Kidney (tissue), 14 donors: Measurements from ENCODE around the gene PITPNC1. TPM values are rescaled to one million over a fixed set of nuclear protein-coding genes. Genes with fewer than 3 reads are reported as not detected.

Experiments
- DNase-seq, 5 donors: peaks; one replicate each; pipeline ENCODE4 v3.0.0-alpha.2; 2013 to 2020
- FAIRE-seq: peaks from 2 replicates; lab custom pipeline; 2012; peaks lifted over from hg19 to GRCh38; lab: Jason Lieb, UNC
- H3K27ac ChIP-seq, 2 donors: one replicate each; pipeline ENCODE4 v1.7.0; 2013; ENCODE audit warnings: low read depth in 2 of 2, low read length in 2 of 2, inconsistent platforms in 1 of 2
- H3K27me3 ChIP-seq: one replicate; pipeline ENCODE4 v1.7.1; 2013; ENCODE audit warnings: low read length, inconsistent platforms; ENCODE audit not compliant: control insufficient read depth, insufficient read depth
- H3K36me3 ChIP-seq, 3 donors: one replicate each; pipeline versions ENCODE4 v1.7.0 to v1.7.1; 2013; ENCODE audit warnings: low read length in 3 of 3, control low read depth in 1 of 3, inconsistent platforms in 1 of 3; ENCODE audit not compliant: insufficient read depth in 3 of 3, control insufficient read depth in 2 of 3
- H3K4me1 ChIP-seq, 3 donors: one replicate each; pipeline versions ENCODE4 v1.7.0 to v1.7.1; 2013; ENCODE audit warnings: low read length in 3 of 3, inconsistent platforms in 1 of 3, low read depth in 1 of 3; ENCODE audit not compliant: control insufficient read depth in 2 of 3, insufficient read depth in 2 of 3
- H3K4me3 ChIP-seq, 3 donors: one replicate each; pipeline versions ENCODE4 v1.7.0 to v1.8.1; 2013; ENCODE audit warnings: low read length in 3 of 3, control low read depth in 1 of 3, inconsistent platforms in 1 of 3
- H3K9ac ChIP-seq, 3 donors: one replicate each; pipeline versions ENCODE4 v1.7.0 to v1.7.1; 2013; ENCODE audit warnings: low read length in 3 of 3, control low read depth in 1 of 3, inconsistent platforms in 1 of 3
- H3K9me3 ChIP-seq, 3 donors: one replicate each; pipeline versions ENCODE4 v1.7.0 to v1.7.1; 2013; ENCODE audit warnings: low read length in 3 of 3, control low read depth in 1 of 3, inconsistent platforms in 1 of 3; ENCODE audit not compliant: control insufficient read depth in 2 of 3, insufficient read depth in 1 of 3
- CTCF ChIP-seq: IDR thresholded peaks from 3 replicates; pipeline ENCODE4 v1.5.1; 2012; ENCODE audit warnings: mild to moderate bottlenecking, moderate library complexity, borderline replicate concordance; ENCODE audit not compliant: insufficient read depth; ENCODE audit errors: extremely low read depth
- intact Hi-C: fragments of 100-400 bp; cut with DNase I; formaldehyde crosslinking; loops from one replicate; pipeline ENCODE4 v1.11.1; 2022
- polyA plus RNA-seq: library from polyadenylated mRNA; stranded (reverse); fragments of 350-450 nt; fragmentation: Illumina TruSeq; extraction: RNeasy Lipid Tissue Mini Kit (QIAGEN cat#74804); gene quantifications from one replicate; pipeline ENCODE4 v1.2.3, GENCODE V29; 2014; ENCODE audit warnings: low read depth, low replicate concordance; ENCODE audit not compliant: insufficient read depth
- total RNA-seq: library from RNA; stranded (reverse); fragmentation: NEBNext Ultra II Directional; extraction: Animal tissue kit (Norgen Biotek cat#: 25700); gene quantifications from one replicate; pipeline ENCODE4 v1.2.1, GENCODE V29; 2021
- donor health status: control.
- donor health status: control.
- donor health status: control.
- donor health status: control.
- donor health status: control.
- donor health status: DM: yes; HTN: yes; CAD: no.
- donor health status: Normal renal cell carcinoma (clear cell type).

PITPNC1 gene
- total and polyA plus RNA-seq, 2 donors from 2014 or later, result 14.2 to 41.3 TPM

- DNase-seq, result no peak
- no peaks in the 10 kb centered on the region for H3K36me3 ChIP-seq
- no peak for FAIRE-seq
- H3K27ac ChIP-seq, result no peak overlapping the region
- no peaks in the 10 kb centered on the region for H3K27me3 ChIP-seq
- intact Hi-C loops, result no loop called here
- no peak overlapping the region for H3K9ac ChIP-seq
- H3K4me3 ChIP-seq, result no peak overlapping the region
- H3K4me1 ChIP-seq, result peaks cover 4 to 12% (median 6%) of the 10 kb centered on the region in 3 donors
- no peak for TF ChIP-seq CTCF
- no peaks in the 10 kb centered on the region for H3K9me3 ChIP-seq
Observed at GRCh38 chr17:67393809-67394397, 16.8 kb downstream of the PITPNC1 start.

- DNase-seq (no peak), FAIRE-seq (no peak)
- no peaks in the 10 kb centered on the region for H3K27me3 ChIP-seq
- no peak for TF ChIP-seq CTCF
- H3K4me1 ChIP-seq, result peaks cover 0 to 5% (median 0%) of the 10 kb centered on the region in 3 donors
- H3K36me3 ChIP-seq, result no peaks in the 10 kb centered on the region
- H3K4me3 ChIP-seq, result no peak overlapping the region
- H3K27ac ChIP-seq, result no peak overlapping the region
- no peaks in the 10 kb centered on the region for H3K9me3 ChIP-seq
- intact Hi-C loops, result no loop called here
- no peak overlapping the region for H3K9ac ChIP-seq
Observed at GRCh38 chr17:67399676-67400075, 22.6 kb downstream of the PITPNC1 start.

- Histone ChIP-seq H3K27ac (no peak overlapping the region), H3K27me3 (no peaks in the 10 kb centered on the region), H3K36me3 (no peaks in the 10 kb centered on the region), H3K9me3 (no peaks in the 10 kb centered on the region), H3K9ac (no peak overlapping the region), H3K4me3 (no peak overlapping the region), H3K4me1 (peaks cover 0 to 5% (median 0%) of the 10 kb centered on the region in 3 donors)
- intact Hi-C loops, result no loop called here
- FAIRE-seq (no peak), DNase-seq (peak in 3 of 5 donors; percentile 25 to 75 (median 66))
- no peak for TF ChIP-seq CTCF
Observed at GRCh38 chr17:67400193-67400592, 23.1 kb downstream of the PITPNC1 start.

DNA sequence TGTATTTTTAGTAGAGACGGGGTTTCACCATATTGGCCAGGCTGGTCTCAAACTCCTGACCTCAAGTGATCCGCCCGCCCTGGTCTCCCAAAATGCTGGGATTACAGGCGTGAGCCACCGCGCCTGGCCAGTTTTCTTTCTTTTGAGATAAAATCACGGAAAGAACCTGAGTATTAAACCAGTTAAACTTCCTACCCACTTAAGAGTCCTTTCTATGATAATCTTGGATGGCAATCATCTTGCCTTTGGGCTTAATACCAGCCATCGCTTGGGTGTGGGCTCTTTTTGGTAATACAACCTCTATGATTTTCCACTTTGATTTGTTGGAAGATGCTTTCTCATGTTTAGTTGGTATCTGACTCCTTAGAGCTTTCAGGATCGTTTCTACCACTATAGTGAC is 24.0 kb downstream of the PITPNC1 start:
- H3K27ac ChIP-seq, result no peak overlapping the region
- no peaks in the 10 kb centered on the region for H3K27me3 ChIP-seq
- peaks cover 0 to 5% (median 0%) of the 10 kb centered on the region in 3 donors for H3K4me1 ChIP-seq
- DNase-seq (no peak), FAIRE-seq (no peak)
- H3K4me3 ChIP-seq, result no peak overlapping the region
- no peak for TF ChIP-seq CTCF
- intact Hi-C loops, result no loop called here
- H3K36me3 ChIP-seq, result no peaks in the 10 kb centered on the region
- no peak overlapping the region for H3K9ac ChIP-seq
- H3K9me3 ChIP-seq, result no peaks in the 10 kb centered on the region
